ENCODE data around the gene HHATL.

The HHATL gene

GRCh38 chr3:42664438-42664803 is 38.2 kb downstream of the HHATL start:
- no peak for DNase-seq (ENCODE audit: low spot score)

- DNase-seq (ENCODE audit: low spot score) = no peak
Measured at GRCh38 chr3:42663581-42664437, 38.8 kb downstream of the HHATL start.

- DNase-seq (ENCODE audit: low spot score) = no peak
Measured at GRCh38 chr3:42662813-42663535, 39.6 kb downstream of the HHATL start.

- DNase-seq (ENCODE audit: low spot score) = no peak
Measured at GRCh38 chr3:42662037-42662812, 40.4 kb downstream of the HHATL start.

- peak; percentile 57 for DNase-seq (ENCODE audit: low spot score)
Measured at GRCh38 chr3:42661593-42662022, 41.0 kb downstream of the HHATL start.

GRCh38 chr3:42660898-42661297 is 41.7 kb downstream of the HHATL start:
- DNase-seq (ENCODE audit: low spot score) = no peak

GRCh38 chr3:42660131-42660715 is 42.4 kb downstream of the HHATL start:
- DNase-seq (ENCODE audit: low spot score) = no peak

- no peak for DNase-seq (ENCODE audit: low spot score)
Measured at GRCh38 chr3:42659451-42660130, 43.0 kb downstream of the HHATL start.

- no peak for DNase-seq (ENCODE audit: low spot score)
Measured at GRCh38 chr3:42658771-42659390, 43.7 kb downstream of the HHATL start.

GRCh38 chr3:42658091-42658770 is 44.4 kb downstream of the HHATL start:
- DNase-seq (ENCODE audit: low spot score) = no peak

- DNase-seq (ENCODE audit: low spot score) = no peak
Measured at GRCh38 chr3:42657675-42658074, 44.9 kb downstream of the HHATL start.

- DNase-seq (ENCODE audit: low spot score) = no peak
Measured at GRCh38 chr3:42656680-42657610, 45.7 kb downstream of the HHATL start.

GRCh38 chr3:42655980-42656679 is 46.5 kb downstream of the HHATL start:
- DNase-seq (ENCODE audit: low spot score) = no peak

- DNase-seq (ENCODE audit: low spot score) = no peak
Measured at GRCh38 chr3:42655331-42655888, 47.2 kb downstream of the HHATL start.

- no peak for DNase-seq (ENCODE audit: low spot score)
Measured at GRCh38 chr3:42654331-42655201, 48.0 kb downstream of the HHATL start.

GRCh38 chr3:42653560-42654330 is 48.9 kb downstream of the HHATL start, which contains the start of gene ZBTB47:
TSS of gene ZBTB47 (plus strand) at chr3:42653697. CDS start at chr3:42658356, 4,659 bp downstream.
- DNase-seq (ENCODE audit: low spot score) = no peak

GRCh38 chr3:42653303-42653559 is 49.4 kb downstream of the HHATL start:
- DNase-seq (ENCODE audit: low spot score) = no peak

Data from cerebellar cortex (tissue), 1 donor.